ENCODE results near the gene TLE6. TPM values are rescaled to one million over a fixed set of nuclear protein-coding genes. Genes with fewer than 3 reads are reported as not detected.

Gene TLE6
- total RNA-seq, 6 experiments from 2014 or later: 0.82 to 3.0 (median 1.2) TPM

- no peak overlapping the region for H3K27ac Mint-ChIP-seq
- H3K9me3 Mint-ChIP-seq: no peaks in the 10 kb centered on the region
- H3K27me3 Mint-ChIP-seq (ENCODE audit: insufficient read depth): peaks cover 16% of the 10 kb centered on the region
- H3K4me1 Mint-ChIP-seq (ENCODE audit: low read depth): no peaks in the 10 kb centered on the region
- H3K4me3 Mint-ChIP-seq: no peak overlapping the region
- no peaks in the 10 kb centered on the region for H3K36me3 Mint-ChIP-seq (ENCODE audit: low read depth)
- no peak for DNase-seq
- no peak for TF ChIP-seq CTCF (IDR thresholded peaks at IDR 0.05)
These were observed 43.1 kb downstream of the TLE6 start for GRCh38 chr19:3020321-3020960.

- DNase-seq: no peak
- peaks cover 38% of the 10 kb centered on the region for H3K27me3 Mint-ChIP-seq (ENCODE audit: insufficient read depth)
- H3K4me1 Mint-ChIP-seq (ENCODE audit: low read depth): no peaks in the 10 kb centered on the region
- no peak overlapping the region for H3K4me3 Mint-ChIP-seq
- H3K27ac Mint-ChIP-seq: no peak overlapping the region
- no peak for TF ChIP-seq CTCF (IDR thresholded peaks at IDR 0.05)
- no peaks in the 10 kb centered on the region for H3K9me3 Mint-ChIP-seq
- no peaks in the 10 kb centered on the region for H3K36me3 Mint-ChIP-seq (ENCODE audit: low read depth)
These were observed 47.1 kb downstream of the TLE6 start for GRCh38 chr19:3024509-3024869.

GRCh38 chr19:3024870-3025548 is 47.6 kb downstream of the TLE6 start:
- Mint-ChIP-seq H3K27me3 (ENCODE audit: insufficient read depth) (peaks cover 43% of the 10 kb centered on the region), H3K27ac (no peak overlapping the region)
- no peak for DNase-seq

GRCh38 chr19:3025549-3025886 is 48.2 kb downstream of the TLE6 start:
- H3K4me1 Mint-ChIP-seq (ENCODE audit: low read depth): peaks cover 6% of the 10 kb centered on the region
- no peak for TF ChIP-seq CTCF (IDR thresholded peaks at IDR 0.05)
- H3K36me3 Mint-ChIP-seq (ENCODE audit: low read depth): no peaks in the 10 kb centered on the region
- no peak for DNase-seq
- peaks cover 43% of the 10 kb centered on the region for H3K27me3 Mint-ChIP-seq (ENCODE audit: insufficient read depth)
- no peak overlapping the region for H3K4me3 Mint-ChIP-seq
- no peak overlapping the region for H3K27ac Mint-ChIP-seq
- H3K9me3 Mint-ChIP-seq: no peaks in the 10 kb centered on the region

More at GRCh38 chr19:3024870-3025548, 47.6 kb downstream of the TLE6 start:
- Mint-ChIP-seq H3K4me1 (ENCODE audit: low read depth) (peaks cover 1% of the 10 kb centered on the region), H3K9me3 (no peaks in the 10 kb centered on the region), H3K36me3 (ENCODE audit: low read depth) (no peaks in the 10 kb centered on the region), H3K4me3 (no peak overlapping the region)
- TF ChIP-seq CTCF (IDR thresholded peaks at IDR 0.05): no peak

- Mint-ChIP-seq H3K4me1 (ENCODE audit: low read depth) (peaks cover 13% of the 10 kb centered on the region), H3K4me3 (no peak overlapping the region), H3K27me3 (ENCODE audit: insufficient read depth) (peaks cover 48% of the 10 kb centered on the region)
These were observed 49.4 kb downstream of the TLE6 start for GRCh38 chr19:3026768-3027167.

More at GRCh38 chr19:3026768-3027167, 49.4 kb downstream of the TLE6 start:
- DNase-seq: no peak
- H3K36me3 Mint-ChIP-seq (ENCODE audit: low read depth): no peaks in the 10 kb centered on the region
- H3K27ac Mint-ChIP-seq: no peak overlapping the region
- no peaks in the 10 kb centered on the region for H3K9me3 Mint-ChIP-seq
- no peak for TF ChIP-seq CTCF (IDR thresholded peaks at IDR 0.05)
